Measurements from ENCODE around the gene MAD1L1.

Gene MAD1L1

GRCh38 chr7:1918881-1919525 is 313.7 kb downstream of the MAD1L1 start:
- no peak for DNase-seq

- DNase-seq: no peak
Observed at GRCh38 chr7:1918063-1918645, 314.6 kb downstream of the MAD1L1 start.

GRCh38 chr7:1917221-1918062 is 315.3 kb downstream of the MAD1L1 start:
- no peak for DNase-seq

- no peak for DNase-seq
Observed at GRCh38 chr7:1916601-1916970, 316.2 kb downstream of the MAD1L1 start.

- DNase-seq: no peak
Observed at GRCh38 chr7:1915956-1916600, 316.7 kb downstream of the MAD1L1 start.

- DNase-seq: no peak
Observed at GRCh38 chr7:1915326-1915725, 317.4 kb downstream of the MAD1L1 start.

- DNase-seq: no peak
Observed at GRCh38 chr7:1914743-1915142, 318.0 kb downstream of the MAD1L1 start.

GRCh38 chr7:1914321-1914720 is 318.4 kb downstream of the MAD1L1 start:
- no peak for DNase-seq

GRCh38 chr7:1913466-1914282 is 319.1 kb downstream of the MAD1L1 start:
- no peak for DNase-seq

GRCh38 chr7:1912593-1913465 is 319.9 kb downstream of the MAD1L1 start:
- DNase-seq: no peak

- DNase-seq: no peak
Observed at GRCh38 chr7:1911571-1911970, 321.2 kb downstream of the MAD1L1 start.

- no peak for DNase-seq
Observed at GRCh38 chr7:1910827-1911226, 321.9 kb downstream of the MAD1L1 start.

GRCh38 chr7:1910081-1910685 is 322.6 kb downstream of the MAD1L1 start:
- no peak for DNase-seq

- no peak for DNase-seq
Observed at GRCh38 chr7:1909476-1909875, 323.3 kb downstream of the MAD1L1 start.

- no peak for DNase-seq
Observed at GRCh38 chr7:1908823-1909420, 323.8 kb downstream of the MAD1L1 start.

- DNase-seq: no peak
Observed at GRCh38 chr7:1907751-1908365, 324.9 kb downstream of the MAD1L1 start.

GRCh38 chr7:1906988-1907745 is 325.6 kb downstream of the MAD1L1 start:
- no peak for DNase-seq

- no peak for DNase-seq
Observed at GRCh38 chr7:1906087-1906830, 326.5 kb downstream of the MAD1L1 start.

All from activated T-cell treated with anti-CD3 and anti-CD28 coated beads for 4 hours (primary cell).